ENCODE data around the gene CANT1.
"Not testable (repeated sequence)": the region's sequence is repeated elsewhere in the genome, so short reads cannot be mapped to it uniquely, and the experiment has no call there.

The CANT1 gene

GRCh38 chr17:78946631-78947030 lies 62.9 kb downstream of the CANT1 start:
- peaks cover 4% of the 10 kb centered on the region for H3K4me1 Mint-ChIP-seq
- peak overlapping the region in 2 of 3 experiments; percentile 33 to 89 for H3K27ac Mint-ChIP-seq
- H3K27me3 Mint-ChIP-seq (ENCODE audit: low read depth) = peaks cover 8% of the 10 kb centered on the region
- no peaks in the 10 kb centered on the region for H3K36me3 Mint-ChIP-seq (ENCODE audit: low read depth)
- peaks cover 16% of the 10 kb centered on the region for H3K9me3 Mint-ChIP-seq
- no peak for TF ChIP-seq CTCF (IDR thresholded peaks at IDR 0.05; ENCODE audit: unreplicated experiment in 3 of 3)
- no peak overlapping the region for H3K4me3 Mint-ChIP-seq

- Mint-ChIP-seq H3K4me1 (no peaks in the 10 kb centered on the region), H3K36me3 (ENCODE audit: low read depth) (no peaks in the 10 kb centered on the region), H3K27ac (peak overlapping the region in 1 of 3 experiments; percentile 33), H3K27me3 (ENCODE audit: low read depth) (peaks cover 8% of the 10 kb centered on the region), H3K4me3 (no peak overlapping the region), H3K9me3 (peaks cover 13% of the 10 kb centered on the region)
- TF ChIP-seq CTCF (IDR thresholded peaks at IDR 0.05; ENCODE audit: unreplicated experiment in 3 of 3) = no peak
These were observed 63.4 kb downstream of the CANT1 start for GRCh38 chr17:78946131-78946530.

GRCh38 chr17:78945455-78945854 lies 64.1 kb downstream of the CANT1 start:
- not testable (repeated sequence) for H3K27ac Mint-ChIP-seq; H3K4me1 Mint-ChIP-seq; H3K4me3 Mint-ChIP-seq; H3K36me3 Mint-ChIP-seq (ENCODE audit: low read depth); H3K9me3 Mint-ChIP-seq; H3K27me3 Mint-ChIP-seq (ENCODE audit: low read depth)

- peaks cover 10% of the 10 kb centered on the region for H3K4me1 Mint-ChIP-seq
- H3K4me3 Mint-ChIP-seq = no peak overlapping the region
- no peak overlapping the region for H3K27ac Mint-ChIP-seq
- H3K36me3 Mint-ChIP-seq (ENCODE audit: low read depth) = no peaks in the 10 kb centered on the region
- H3K27me3 Mint-ChIP-seq (ENCODE audit: low read depth) = peaks cover 8% of the 10 kb centered on the region
- TF ChIP-seq CTCF (IDR thresholded peaks at IDR 0.05; ENCODE audit: unreplicated experiment in 3 of 3) = no peak
- peaks cover 5% of the 10 kb centered on the region for H3K9me3 Mint-ChIP-seq
These were observed 64.6 kb downstream of the CANT1 start for GRCh38 chr17:78944956-78945355.

GRCh38 chr17:78944026-78944425 lies 65.5 kb downstream of the CANT1 start:
- H3K27ac Mint-ChIP-seq = peak overlapping the region in 1 of 3 experiments; percentile 42
- H3K9me3 Mint-ChIP-seq = no peaks in the 10 kb centered on the region
- TF ChIP-seq CTCF (IDR thresholded peaks at IDR 0.05; ENCODE audit: unreplicated experiment in 3 of 3) = no peak
- H3K4me3 Mint-ChIP-seq = no peak overlapping the region
- peaks cover 8% of the 10 kb centered on the region for H3K27me3 Mint-ChIP-seq (ENCODE audit: low read depth)
- H3K36me3 Mint-ChIP-seq (ENCODE audit: low read depth) = no peaks in the 10 kb centered on the region
- peaks cover 16% of the 10 kb centered on the region for H3K4me1 Mint-ChIP-seq
